GM21390 (cell line): Measurements from ENCODE around the gene KDSR.

Experiments
- ATAC-seq: cut with Tn5 transposase; IDR thresholded peaks from one replicate; pipeline ENCODE4 v1.9.1; 2021; ENCODE audit not compliant: unreplicated experiment

The KDSR gene

GRCh38 chr18:63367053-63367953 is at the start of gene KDSR:
Gene KDSR, minus strand, starts transcription at chr18:63367206. Its CDS starts 88 bp downstream, at chr18:63367118.
- peak; percentile 88 for ATAC-seq

GRCh38 chr18:63412953-63413352 is 45.9 kb upstream of the KDSR start:
- ATAC-seq, result no peak

- ATAC-seq, result no peak
These were observed 43.8 kb upstream of the KDSR start for GRCh38 chr18:63410792-63411191.

GRCh38 chr18:63409301-63409700 is 42.3 kb upstream of the KDSR start:
- no peak for ATAC-seq

GRCh38 chr18:63407734-63408133 is 40.7 kb upstream of the KDSR start:
- no peak for ATAC-seq

GRCh38 chr18:63405986-63406385 is 39.0 kb upstream of the KDSR start:
- no peak for ATAC-seq

GRCh38 chr18:63402246-63403162 is 35.5 kb upstream of the KDSR start:
- ATAC-seq, result no peak

- no peak for ATAC-seq
These were observed 32.3 kb upstream of the KDSR start for GRCh38 chr18:63399300-63399699.

GRCh38 chr18:63397349-63397748 is 30.3 kb upstream of the KDSR start:
- ATAC-seq, result no peak

GRCh38 chr18:63395503-63395902 is 28.5 kb upstream of the KDSR start:
- ATAC-seq, result no peak

GRCh38 chr18:63394954-63395353 is 27.9 kb upstream of the KDSR start:
- ATAC-seq, result no peak

- ATAC-seq, result no peak
These were observed 20.9 kb upstream of the KDSR start for GRCh38 chr18:63387861-63388260.

- no peak for ATAC-seq
These were observed 15.8 kb upstream of the KDSR start for GRCh38 chr18:63382843-63383242.

GRCh38 chr18:63379639-63379962 is 12.6 kb upstream of the KDSR start:
- ATAC-seq, result no peak

- ATAC-seq, result peak; percentile 62
These were observed 12.1 kb upstream of the KDSR start for GRCh38 chr18:63378919-63379638.

- no peak for ATAC-seq
These were observed 10.4 kb upstream of the KDSR start for GRCh38 chr18:63377275-63377980.

GRCh38 chr18:63376538-63376937 is 9.5 kb upstream of the KDSR start:
- no peak for ATAC-seq

- no peak for ATAC-seq
These were observed 7.5 kb upstream of the KDSR start for GRCh38 chr18:63374540-63374939.

- ATAC-seq, result no peak
These were observed 6.2 kb upstream of the KDSR start for GRCh38 chr18:63373161-63373560.

GRCh38 chr18:63368611-63369010 is 1.6 kb upstream of the KDSR start:
- no peak for ATAC-seq
